ENCODE measurements around the gene TRIM14. TPM values are rescaled to one million over a fixed set of nuclear protein-coding genes. Genes with fewer than 3 reads are reported as not detected.

TRIM14 gene
- total RNA-seq, 2 donors from 2014 or later: 1.8 to 2.0 TPM

DNA sequence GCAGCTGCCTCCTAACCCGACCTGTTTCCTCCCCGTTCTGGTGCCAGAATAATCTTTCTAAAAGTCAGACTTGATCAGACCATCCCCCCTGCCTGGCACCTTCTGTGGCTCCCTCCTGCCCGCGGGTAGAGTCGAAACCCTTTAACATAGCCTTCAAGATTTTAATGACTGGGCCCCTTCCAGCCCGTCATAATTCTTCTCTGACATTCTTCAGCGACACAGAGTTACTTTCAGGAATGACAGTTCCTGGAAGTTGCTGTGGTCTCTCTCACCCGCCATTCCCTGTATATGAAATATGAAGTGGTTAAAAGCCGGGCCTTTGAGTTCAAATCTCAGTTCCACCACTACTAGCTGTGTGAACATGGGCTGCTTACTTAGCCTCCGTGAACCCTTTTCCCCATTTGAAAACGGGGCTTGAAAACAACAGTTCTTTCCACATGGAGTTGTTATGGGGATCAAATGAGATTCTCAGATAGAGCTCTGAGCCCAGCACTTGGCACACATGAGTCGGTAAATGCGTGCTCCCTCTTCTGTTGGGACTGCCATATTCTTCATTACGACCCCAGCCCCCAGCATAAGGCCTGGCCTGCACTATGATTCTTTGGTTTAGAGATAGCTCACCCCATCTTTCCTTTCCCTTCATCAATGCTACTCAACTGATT is 61.8 kb downstream of the TRIM14 start:
- H3K27me3 ChIP-seq: no peaks in the 10 kb centered on the region
- DNase-seq (ENCODE audit: low spot score): no peak
- TF ChIP-seq, protein P1, sequence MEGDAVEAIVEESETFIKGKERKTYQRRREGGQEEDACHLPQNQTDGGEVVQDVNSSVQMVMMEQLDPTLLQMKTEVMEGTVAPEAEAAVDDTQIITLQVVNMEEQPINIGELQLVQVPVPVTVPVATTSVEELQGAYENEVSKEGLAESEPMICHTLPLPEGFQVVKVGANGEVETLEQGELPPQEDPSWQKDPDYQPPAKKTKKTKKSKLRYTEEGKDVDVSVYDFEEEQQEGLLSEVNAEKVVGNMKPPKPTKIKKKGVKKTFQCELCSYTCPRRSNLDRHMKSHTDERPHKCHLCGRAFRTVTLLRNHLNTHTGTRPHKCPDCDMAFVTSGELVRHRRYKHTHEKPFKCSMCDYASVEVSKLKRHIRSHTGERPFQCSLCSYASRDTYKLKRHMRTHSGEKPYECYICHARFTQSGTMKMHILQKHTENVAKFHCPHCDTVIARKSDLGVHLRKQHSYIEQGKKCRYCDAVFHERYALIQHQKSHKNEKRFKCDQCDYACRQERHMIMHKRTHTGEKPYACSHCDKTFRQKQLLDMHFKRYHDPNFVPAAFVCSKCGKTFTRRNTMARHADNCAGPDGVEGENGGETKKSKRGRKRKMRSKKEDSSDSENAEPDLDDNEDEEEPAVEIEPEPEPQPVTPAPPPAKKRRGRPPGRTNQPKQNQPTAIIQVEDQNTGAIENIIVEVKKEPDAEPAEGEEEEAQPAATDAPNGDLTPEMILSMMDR (IDR thresholded peaks at IDR 0.05): no peak

DNA sequence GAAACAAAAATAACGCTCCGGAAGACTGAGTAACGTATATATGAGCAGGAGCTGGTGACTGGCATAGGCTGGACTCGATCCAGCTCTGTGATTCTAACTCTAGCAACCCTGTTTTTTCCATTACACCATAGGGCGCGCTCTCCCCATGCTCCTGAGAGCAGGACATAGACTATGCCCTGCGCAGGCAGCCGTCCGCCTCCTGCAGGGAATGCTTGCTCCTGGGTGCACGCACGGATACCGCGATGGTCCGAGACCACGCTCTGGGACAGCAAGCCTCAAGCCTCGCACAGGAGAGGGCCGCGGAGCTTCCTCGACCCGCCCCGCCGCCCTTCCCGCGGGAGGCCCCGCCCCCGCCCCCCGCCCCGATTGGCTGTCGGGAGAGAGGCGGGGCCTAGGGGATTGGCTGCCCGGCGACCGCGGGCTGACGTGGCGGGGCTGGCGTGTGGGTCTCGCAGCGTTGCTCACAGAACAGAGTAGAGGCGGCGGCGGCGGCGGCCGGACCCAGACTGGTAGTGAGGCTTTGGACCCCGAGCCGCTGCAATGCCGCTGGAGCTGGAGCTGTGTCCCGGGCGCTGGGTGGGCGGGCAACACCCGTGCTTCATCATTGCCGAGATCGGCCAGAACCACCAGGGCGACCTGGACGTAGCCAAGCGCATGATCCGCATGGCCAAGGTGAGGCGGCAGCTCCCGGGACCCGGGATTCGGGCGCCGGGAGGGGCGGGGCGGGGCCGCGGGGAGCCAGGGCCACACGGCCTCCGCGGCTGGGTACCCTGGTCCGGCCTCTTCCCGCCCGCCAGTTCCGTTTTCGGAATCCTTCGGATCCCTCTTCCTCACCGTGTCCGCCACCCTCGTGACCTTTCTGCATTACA is 62.5 kb downstream of the TRIM14 start, which contains the start of gene NANS:
Gene NANS, plus strand, starts transcription at position 464 of the 869 bp plus-strand sequence. Its CDS starts 77 bp downstream, at position 541.
- Histone ChIP-seq H3K36me3 (peaks cover 11% of the 10 kb centered on the region), H3K4me3 (peak within 1 kb of the TSS; percentile 69 to 72), H3K27ac (peak within 1 kb of the TSS; percentile 89 to 96), H3K4me1 (peaks cover 0 to 21% of the 10 kb centered on the region in 2 donors), H3K27me3 (no peaks in the 10 kb centered on the region), H3K9me3 (no peaks in the 10 kb centered on the region)
- peak; percentile 95 for DNase-seq (ENCODE audit: low spot score)
- TF ChIP-seq, protein P1 (IDR thresholded peaks at IDR 0.05): no peak

More for the DNA sequence above, 61.8 kb downstream of the TRIM14 start:
- Histone ChIP-seq H3K36me3 (peaks cover 18% of the 10 kb centered on the region), H3K4me1 (peaks cover 0 to 21% of the 10 kb centered on the region in 2 donors), H3K27ac (peak overlapping the region; percentile 89 to 96), H3K9me3 (no peaks in the 10 kb centered on the region), H3K4me3 (peak overlapping the region; percentile 69 to 72)

- Histone ChIP-seq H3K4me1 (peaks cover 0 to 21% of the 10 kb centered on the region in 2 donors), H3K9me3 (no peaks in the 10 kb centered on the region), H3K36me3 (no peaks in the 10 kb centered on the region), H3K27ac (no peak overlapping the region), H3K4me3 (no peak overlapping the region), H3K27me3 (no peaks in the 10 kb centered on the region)
- DNase-seq (ENCODE audit: low spot score): no peak
- TF ChIP-seq, protein P1 (IDR thresholded peaks at IDR 0.05): no peak
These were observed 64.6 kb downstream of the TRIM14 start for GRCh38 chr9:98054376-98054951.

DNA sequence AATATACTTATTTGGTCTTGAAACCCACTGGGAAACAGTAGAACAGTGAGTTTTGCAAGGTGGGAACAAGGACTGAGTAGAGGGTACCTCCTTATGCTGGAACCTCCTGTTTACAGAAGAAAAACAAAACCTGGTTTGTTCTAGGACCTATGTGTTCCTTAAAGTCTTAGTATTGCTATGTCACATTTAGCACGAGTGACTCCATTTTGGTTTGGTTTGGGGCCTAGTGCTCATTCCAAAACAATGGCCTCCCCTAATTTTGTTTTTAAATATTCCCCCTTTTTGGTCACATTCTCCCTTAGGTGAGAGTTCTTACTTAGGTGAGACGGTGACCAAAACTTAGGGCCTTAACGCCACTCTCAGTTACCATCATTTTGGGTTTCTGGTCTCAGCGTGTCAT is 68.7 kb downstream of the TRIM14 start:
- Histone ChIP-seq H3K36me3 (no peaks in the 10 kb centered on the region), H3K9me3 (no peaks in the 10 kb centered on the region), H3K27me3 (no peaks in the 10 kb centered on the region), H3K4me1 (no peaks in the 10 kb centered on the region), H3K27ac (no peak overlapping the region), H3K4me3 (no peak overlapping the region)
- no peak for DNase-seq (ENCODE audit: low spot score)
- TF ChIP-seq, protein P1 (IDR thresholded peaks at IDR 0.05): no peak

DNA sequence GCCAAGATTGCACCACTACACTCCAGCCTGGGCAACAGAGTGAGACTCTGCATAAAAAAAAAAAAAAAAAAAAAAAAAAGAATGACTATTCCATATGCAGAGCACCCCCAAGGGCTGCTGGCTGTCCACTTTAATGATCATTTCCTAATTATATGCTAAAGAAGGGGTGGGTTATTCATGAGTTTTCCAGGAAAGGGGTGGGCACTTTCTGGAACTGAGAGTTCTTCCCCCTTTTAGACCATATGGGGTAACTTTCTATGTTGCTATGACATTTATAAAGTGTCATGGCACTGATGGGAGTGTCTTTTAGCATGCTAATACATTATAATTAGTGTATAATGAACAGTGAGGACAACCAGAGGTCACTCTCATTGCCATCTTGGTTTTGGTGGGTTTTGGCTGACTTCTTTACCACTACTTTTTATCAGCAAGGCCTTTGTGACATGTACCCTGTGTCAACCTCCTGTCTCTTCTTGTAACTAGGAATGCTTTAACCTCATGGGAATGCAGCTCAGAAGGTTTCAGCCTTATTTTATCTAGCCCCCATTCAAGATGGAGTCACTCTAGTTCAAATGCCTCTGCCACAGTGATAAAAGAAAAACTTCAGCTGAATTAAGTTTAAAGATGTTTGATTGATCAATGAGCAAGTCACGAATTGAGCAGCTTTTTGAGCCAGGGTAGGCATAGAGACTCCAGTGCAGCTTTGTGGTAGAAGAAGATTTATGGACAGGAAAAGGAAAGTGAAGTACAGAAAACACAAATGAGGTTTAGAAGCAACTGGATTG is 69.5 kb downstream of the TRIM14 start:
- Histone ChIP-seq H3K4me3 (no peak overlapping the region), H3K36me3 (no peaks in the 10 kb centered on the region), H3K27ac (no peak overlapping the region), H3K9me3 (no peaks in the 10 kb centered on the region), H3K4me1 (no peaks in the 10 kb centered on the region), H3K27me3 (no peaks in the 10 kb centered on the region)
- no peak for DNase-seq (ENCODE audit: low spot score)
- TF ChIP-seq, protein P1 (IDR thresholded peaks at IDR 0.05): no peak

All from right atrium auricular region (tissue), 2 donors.